ENCODE results near the gene CYB561D2. TPM values are rescaled to one million over a fixed set of nuclear protein-coding genes. Genes with fewer than 3 reads are reported as not detected.

CYB561D2 gene
- total RNA-seq, 2 donors from 2014 or later: 22.5 to 29.4 TPM

DNA sequence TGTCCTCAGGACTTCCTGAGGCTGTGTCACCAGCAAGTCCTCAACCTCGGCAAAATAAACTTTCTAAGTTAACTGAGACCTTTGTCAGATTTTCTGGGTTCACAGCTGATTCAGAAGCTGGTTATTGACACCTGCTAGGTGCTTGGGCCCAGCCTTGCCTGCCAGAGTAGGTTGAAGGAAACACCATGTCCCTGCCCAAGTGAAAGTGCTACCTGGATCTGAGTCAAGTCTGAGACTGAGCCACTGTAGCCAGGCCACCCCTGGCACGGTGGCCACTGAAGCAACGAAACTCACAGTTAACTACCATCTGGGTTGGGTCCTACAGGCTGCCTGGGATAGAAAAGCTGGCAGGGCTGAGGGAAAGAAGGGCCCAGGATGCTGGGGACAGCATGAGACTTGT is 36.3 kb upstream of the CYB561D2 start:
- H3K4me3 ChIP-seq: no peak overlapping the region
- no peaks in the 10 kb centered on the region for H3K9me3 ChIP-seq
- DNase-seq (ENCODE audit: low spot score): no peak
- TF ChIP-seq, protein P1, sequence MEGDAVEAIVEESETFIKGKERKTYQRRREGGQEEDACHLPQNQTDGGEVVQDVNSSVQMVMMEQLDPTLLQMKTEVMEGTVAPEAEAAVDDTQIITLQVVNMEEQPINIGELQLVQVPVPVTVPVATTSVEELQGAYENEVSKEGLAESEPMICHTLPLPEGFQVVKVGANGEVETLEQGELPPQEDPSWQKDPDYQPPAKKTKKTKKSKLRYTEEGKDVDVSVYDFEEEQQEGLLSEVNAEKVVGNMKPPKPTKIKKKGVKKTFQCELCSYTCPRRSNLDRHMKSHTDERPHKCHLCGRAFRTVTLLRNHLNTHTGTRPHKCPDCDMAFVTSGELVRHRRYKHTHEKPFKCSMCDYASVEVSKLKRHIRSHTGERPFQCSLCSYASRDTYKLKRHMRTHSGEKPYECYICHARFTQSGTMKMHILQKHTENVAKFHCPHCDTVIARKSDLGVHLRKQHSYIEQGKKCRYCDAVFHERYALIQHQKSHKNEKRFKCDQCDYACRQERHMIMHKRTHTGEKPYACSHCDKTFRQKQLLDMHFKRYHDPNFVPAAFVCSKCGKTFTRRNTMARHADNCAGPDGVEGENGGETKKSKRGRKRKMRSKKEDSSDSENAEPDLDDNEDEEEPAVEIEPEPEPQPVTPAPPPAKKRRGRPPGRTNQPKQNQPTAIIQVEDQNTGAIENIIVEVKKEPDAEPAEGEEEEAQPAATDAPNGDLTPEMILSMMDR (IDR thresholded peaks at IDR 0.05): no peak
- no peak overlapping the region for H3K27ac ChIP-seq
- no peaks in the 10 kb centered on the region for H3K27me3 ChIP-seq (replicated peaks; ENCODE audit: insufficient read depth)
- peaks cover 7 to 17% of the 10 kb centered on the region in 2 donors for H3K4me1 ChIP-seq (ENCODE audit: control insufficient read depth in 1 of 2, low read depth in 2 of 2)
- peaks cover 4% of the 10 kb centered on the region for H3K36me3 ChIP-seq
- no peak for ATAC-seq (ENCODE audit: insufficient number of reproducible peaks, low FRiP score, low read depth)

DNA sequence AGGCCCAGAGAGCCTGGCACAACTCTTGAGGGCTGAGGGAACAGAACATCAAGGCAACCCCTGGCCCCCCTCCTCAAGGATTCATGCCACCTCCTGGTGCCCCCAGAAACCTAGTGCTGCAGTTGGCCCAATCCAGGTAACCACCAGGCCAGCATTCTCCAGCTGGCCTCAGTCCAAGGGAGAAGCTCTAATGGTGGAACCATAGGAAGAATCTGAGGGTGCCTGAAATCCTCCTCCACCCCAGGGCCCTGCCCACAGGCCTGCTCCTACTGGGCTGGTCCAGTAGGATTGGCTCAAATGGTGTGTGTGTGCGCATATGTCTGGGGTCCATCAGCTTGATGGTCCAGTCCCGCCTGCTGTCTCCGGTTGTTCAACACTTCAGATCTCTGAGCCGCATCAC is 35.8 kb upstream of the CYB561D2 start:
- H3K9me3 ChIP-seq: no peaks in the 10 kb centered on the region
- H3K27me3 ChIP-seq (replicated peaks; ENCODE audit: insufficient read depth): no peaks in the 10 kb centered on the region
- no peak overlapping the region for H3K4me3 ChIP-seq
- peaks cover 4% of the 10 kb centered on the region for H3K36me3 ChIP-seq
- ATAC-seq (ENCODE audit: insufficient number of reproducible peaks, low FRiP score, low read depth) (no peak), DNase-seq (ENCODE audit: low spot score) (no peak)
- H3K27ac ChIP-seq: no peak overlapping the region
- peaks cover 11 to 21% of the 10 kb centered on the region in 2 donors for H3K4me1 ChIP-seq (ENCODE audit: control insufficient read depth in 1 of 2, low read depth in 2 of 2)
- TF ChIP-seq, protein P1 (IDR thresholded peaks at IDR 0.05): no peak

DNA sequence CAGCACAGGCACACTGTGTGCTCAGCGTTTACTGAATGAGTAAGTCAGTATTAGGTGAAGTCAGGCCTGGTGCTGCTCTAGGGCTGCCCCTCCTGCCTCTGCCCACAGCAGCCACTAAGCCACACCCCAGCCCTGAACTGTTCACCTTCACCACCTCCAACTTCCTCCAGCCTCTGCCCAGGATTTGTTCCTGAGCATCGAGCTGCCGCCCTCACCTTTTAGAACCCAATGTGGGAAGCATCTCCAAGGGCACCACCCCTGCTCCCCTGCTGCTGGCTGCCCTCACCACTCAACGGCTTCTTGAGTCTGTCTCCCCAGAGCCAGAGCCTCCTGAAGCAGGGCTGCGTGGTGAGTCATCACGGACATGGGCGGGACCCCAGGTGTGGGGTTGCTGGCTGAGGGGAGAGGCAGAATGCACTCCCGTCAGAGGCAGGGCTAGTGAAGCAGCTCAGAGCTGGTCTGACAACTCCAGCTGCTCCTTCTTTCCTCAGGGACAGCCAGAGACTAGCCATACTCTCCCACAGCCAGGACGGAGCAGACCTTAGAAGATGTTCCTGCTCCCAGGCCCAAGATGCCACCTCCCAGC is 33.9 kb upstream of the CYB561D2 start:
- no peaks in the 10 kb centered on the region for H3K9me3 ChIP-seq
- ATAC-seq (ENCODE audit: insufficient number of reproducible peaks, low FRiP score, low read depth) (no peak), DNase-seq (ENCODE audit: low spot score) (no peak)
- peaks cover 18 to 31% of the 10 kb centered on the region in 2 donors for H3K4me1 ChIP-seq (ENCODE audit: control insufficient read depth in 1 of 2, low read depth in 2 of 2)
- H3K27me3 ChIP-seq (replicated peaks; ENCODE audit: insufficient read depth): no peaks in the 10 kb centered on the region
- no peak overlapping the region for H3K27ac ChIP-seq
- peaks cover 4% of the 10 kb centered on the region for H3K36me3 ChIP-seq
- TF ChIP-seq, protein P1 (IDR thresholded peaks at IDR 0.05): no peak
- no peak overlapping the region for H3K4me3 ChIP-seq

DNA sequence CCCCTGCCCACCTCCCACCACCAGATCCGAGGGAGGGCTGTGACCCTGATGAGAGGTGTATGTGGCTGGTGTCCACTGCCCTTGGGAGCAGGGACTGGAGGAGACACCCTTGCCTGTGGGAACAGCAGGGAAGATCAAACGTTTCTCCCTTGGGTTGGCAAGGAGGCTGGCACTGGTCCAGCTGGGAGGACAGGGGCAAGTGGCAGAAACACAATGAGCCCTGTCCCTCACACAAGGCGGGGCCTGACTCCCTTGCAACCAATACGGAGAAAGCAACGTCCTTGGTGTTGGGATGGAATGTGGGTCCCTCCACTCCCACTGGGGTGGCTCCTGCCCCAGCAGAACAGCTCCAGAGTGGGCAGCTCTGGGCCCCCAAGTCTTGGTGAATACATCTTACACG is 33.4 kb upstream of the CYB561D2 start:
- peaks cover 22 to 37% of the 10 kb centered on the region in 2 donors for H3K4me1 ChIP-seq (ENCODE audit: control insufficient read depth in 1 of 2, low read depth in 2 of 2)
- H3K9me3 ChIP-seq: no peaks in the 10 kb centered on the region
- TF ChIP-seq, protein P1 (IDR thresholded peaks at IDR 0.05): no peak
- H3K4me3 ChIP-seq: no peak overlapping the region
- ATAC-seq (ENCODE audit: insufficient number of reproducible peaks, low FRiP score, low read depth) (no peak), DNase-seq (ENCODE audit: low spot score) (no peak)
- H3K27ac ChIP-seq: no peak overlapping the region
- peaks cover 4% of the 10 kb centered on the region for H3K36me3 ChIP-seq
- no peaks in the 10 kb centered on the region for H3K27me3 ChIP-seq (replicated peaks; ENCODE audit: insufficient read depth)

DNA sequence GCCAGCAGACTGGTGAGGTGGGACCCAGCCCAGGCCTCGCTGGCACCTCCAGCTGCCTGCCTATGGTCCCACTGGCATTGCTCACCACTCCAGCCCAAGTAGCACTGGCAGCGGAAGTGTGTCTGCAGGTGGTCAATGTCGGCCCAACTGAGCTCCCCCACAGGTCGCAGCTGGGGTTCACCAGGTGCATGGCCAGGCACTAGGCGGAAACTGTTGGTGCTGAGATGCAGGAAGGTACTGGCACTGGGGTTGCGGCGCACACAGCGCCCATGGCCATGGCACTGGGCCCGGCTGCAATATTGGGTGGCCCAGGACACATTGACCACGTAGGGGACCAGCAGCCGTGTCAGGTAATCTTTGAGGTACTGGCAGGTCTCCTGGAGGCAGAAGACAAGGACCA is 32.5 kb upstream of the CYB561D2 start:
- ATAC-seq (ENCODE audit: insufficient number of reproducible peaks, low FRiP score, low read depth) (no peak), DNase-seq (ENCODE audit: low spot score) (no peak)
- H3K27me3 ChIP-seq (replicated peaks; ENCODE audit: insufficient read depth): no peaks in the 10 kb centered on the region
- peaks cover 26 to 39% of the 10 kb centered on the region in 2 donors for H3K4me1 ChIP-seq (ENCODE audit: control insufficient read depth in 1 of 2, low read depth in 2 of 2)
- no peak overlapping the region for H3K4me3 ChIP-seq
- no peaks in the 10 kb centered on the region for H3K9me3 ChIP-seq
- TF ChIP-seq, protein P1 (IDR thresholded peaks at IDR 0.05): no peak
- H3K27ac ChIP-seq: no peak overlapping the region
- peaks cover 4% of the 10 kb centered on the region for H3K36me3 ChIP-seq

Measured in thoracic aorta (tissue), 2 donors.